ENCODE data around the gene STX16. TPM values are rescaled to one million over a fixed set of nuclear protein-coding genes. Genes with fewer than 3 reads are reported as not detected.

STX16 gene
- total RNA-seq, 1 donor from 2014 or later: 57.0 TPM

- intact Hi-C loops (cut with DNase I): no loop called here
- peaks cover 13% of the 10 kb centered on the region for H3K4me1 ChIP-seq
- no peak overlapping the region for H3K27ac ChIP-seq
- no peak for ATAC-seq
- TF ChIP-seq, protein P1, sequence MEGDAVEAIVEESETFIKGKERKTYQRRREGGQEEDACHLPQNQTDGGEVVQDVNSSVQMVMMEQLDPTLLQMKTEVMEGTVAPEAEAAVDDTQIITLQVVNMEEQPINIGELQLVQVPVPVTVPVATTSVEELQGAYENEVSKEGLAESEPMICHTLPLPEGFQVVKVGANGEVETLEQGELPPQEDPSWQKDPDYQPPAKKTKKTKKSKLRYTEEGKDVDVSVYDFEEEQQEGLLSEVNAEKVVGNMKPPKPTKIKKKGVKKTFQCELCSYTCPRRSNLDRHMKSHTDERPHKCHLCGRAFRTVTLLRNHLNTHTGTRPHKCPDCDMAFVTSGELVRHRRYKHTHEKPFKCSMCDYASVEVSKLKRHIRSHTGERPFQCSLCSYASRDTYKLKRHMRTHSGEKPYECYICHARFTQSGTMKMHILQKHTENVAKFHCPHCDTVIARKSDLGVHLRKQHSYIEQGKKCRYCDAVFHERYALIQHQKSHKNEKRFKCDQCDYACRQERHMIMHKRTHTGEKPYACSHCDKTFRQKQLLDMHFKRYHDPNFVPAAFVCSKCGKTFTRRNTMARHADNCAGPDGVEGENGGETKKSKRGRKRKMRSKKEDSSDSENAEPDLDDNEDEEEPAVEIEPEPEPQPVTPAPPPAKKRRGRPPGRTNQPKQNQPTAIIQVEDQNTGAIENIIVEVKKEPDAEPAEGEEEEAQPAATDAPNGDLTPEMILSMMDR (IDR thresholded peaks at IDR 0.05): no peak
- H3K9me3 ChIP-seq: no peaks in the 10 kb centered on the region
- H3K4me3 ChIP-seq: no peak overlapping the region
- no peaks in the 10 kb centered on the region for H3K27me3 ChIP-seq
- peak; percentile 51 for DNase-seq
- peaks cover 53% of the 10 kb centered on the region for H3K36me3 ChIP-seq
Observed at GRCh38 chr20:58697201-58697866, 46.3 kb downstream of the STX16 start.

- DNase-seq (no peak), ATAC-seq (no peak)
- TF ChIP-seq, protein P1 (IDR thresholded peaks at IDR 0.05): no peak
- H3K9me3 ChIP-seq: no peaks in the 10 kb centered on the region
- intact Hi-C loops (cut with DNase I): no loop called here
- H3K27ac ChIP-seq: no peak overlapping the region
- peaks cover 59% of the 10 kb centered on the region for H3K36me3 ChIP-seq
- no peak overlapping the region for H3K4me3 ChIP-seq
- peaks cover 13% of the 10 kb centered on the region for H3K4me1 ChIP-seq
- H3K27me3 ChIP-seq: no peaks in the 10 kb centered on the region
Observed at GRCh38 chr20:58697867-58698703, 47.0 kb downstream of the STX16 start.

DNA sequence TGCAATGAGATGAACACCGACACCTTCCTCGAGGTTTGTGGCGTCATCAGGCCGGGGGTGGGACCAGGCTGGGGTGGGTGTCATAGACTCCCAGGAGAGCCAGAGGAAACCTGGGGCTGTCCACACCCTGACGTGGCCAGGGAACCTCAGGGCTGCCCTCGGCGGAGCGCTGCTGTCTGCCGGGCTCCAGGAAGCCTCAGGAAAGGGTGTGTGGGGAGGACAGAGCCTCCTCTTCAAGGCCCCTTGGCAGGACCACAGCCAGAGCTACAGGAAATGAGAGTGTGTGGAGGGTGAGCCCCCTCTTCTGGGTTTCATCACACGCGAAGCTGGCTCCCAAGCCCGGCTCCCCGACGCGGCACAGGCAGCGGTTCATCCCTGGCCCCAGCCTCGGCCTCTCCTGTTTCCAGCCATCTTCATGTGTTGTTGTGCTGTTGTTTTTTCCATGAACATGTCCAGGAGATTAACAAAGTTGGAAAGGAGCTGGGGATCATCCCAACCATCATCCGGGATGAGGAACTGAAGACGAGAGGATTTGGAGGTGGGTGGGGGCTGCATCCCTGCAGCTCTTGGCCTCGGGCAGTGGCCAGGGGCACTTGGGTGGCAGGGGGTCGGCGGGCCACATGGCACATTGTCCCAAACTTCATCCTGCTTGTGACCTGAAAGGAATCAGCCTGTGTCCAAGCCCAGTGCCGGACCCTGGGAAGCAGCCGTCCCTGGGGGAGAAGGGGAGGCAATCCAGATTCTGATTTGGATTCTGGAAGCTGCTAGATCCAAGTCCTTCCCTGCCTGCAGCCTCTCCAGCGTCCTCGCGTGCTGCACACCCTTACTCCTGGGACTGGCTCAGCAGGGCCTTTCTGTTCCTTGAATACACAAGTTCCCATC lies 47.9 kb downstream of the STX16 start:
- no peaks in the 10 kb centered on the region for H3K9me3 ChIP-seq
- DNase-seq (peak; percentile 51), ATAC-seq (no peak)
- intact Hi-C loops (cut with DNase I): no loop called here
- H3K4me1 ChIP-seq: peaks cover 5% of the 10 kb centered on the region
- no peak overlapping the region for H3K4me3 ChIP-seq
- H3K36me3 ChIP-seq: peaks cover 68% of the 10 kb centered on the region
- no peak overlapping the region for H3K27ac ChIP-seq
- H3K27me3 ChIP-seq: no peaks in the 10 kb centered on the region
- TF ChIP-seq, protein P1 (IDR thresholded peaks at IDR 0.05): no peak

GRCh38 chr20:58699623-58700107 lies 48.6 kb downstream of the STX16 start:
- no peaks in the 10 kb centered on the region for H3K27me3 ChIP-seq
- TF ChIP-seq, protein P1 (IDR thresholded peaks at IDR 0.05): no peak
- DNase-seq: no peak
- no peaks in the 10 kb centered on the region for H3K9me3 ChIP-seq
- intact Hi-C loops (cut with DNase I): no loop called here
- H3K36me3 ChIP-seq: peaks cover 70% of the 10 kb centered on the region
- ATAC-seq: no peak
- no peak overlapping the region for H3K4me3 ChIP-seq
- no peak overlapping the region for H3K27ac ChIP-seq
- H3K4me1 ChIP-seq: peaks cover under 1% of the 10 kb centered on the region

DNA sequence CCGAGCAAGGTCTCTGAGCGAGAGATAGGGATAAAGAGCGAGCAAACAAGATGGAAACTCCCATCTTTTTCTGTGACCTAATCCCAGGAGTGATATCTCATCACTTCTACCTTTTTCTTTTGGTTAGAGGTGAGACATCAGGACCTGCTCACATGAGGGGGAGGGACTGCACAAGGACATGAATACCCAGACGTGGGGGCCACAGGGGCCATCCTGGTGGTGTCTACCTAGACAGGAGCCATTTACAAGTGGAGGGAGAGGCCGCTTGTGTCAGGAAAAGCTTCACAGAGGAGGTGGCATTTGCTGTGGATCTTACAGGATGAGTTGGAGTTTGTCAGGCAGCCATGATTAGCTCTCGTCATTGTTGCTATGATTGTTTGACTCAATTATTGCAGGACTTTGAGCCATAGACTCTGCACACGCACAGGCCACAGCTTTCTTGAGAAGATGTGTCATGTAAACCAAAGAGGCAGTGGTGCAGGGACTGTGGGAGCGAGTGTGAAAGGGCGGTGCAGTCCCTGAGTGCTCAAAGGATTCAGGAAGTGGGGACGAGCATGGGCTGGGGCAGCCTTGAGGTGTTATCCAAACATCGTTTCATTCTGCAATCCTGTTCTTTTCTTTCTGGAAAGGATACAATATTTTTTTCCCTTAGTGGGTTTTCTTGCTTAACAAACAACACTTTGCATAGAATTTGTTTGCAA lies 49.2 kb downstream of the STX16 start:
- Histone ChIP-seq H3K27me3 (no peaks in the 10 kb centered on the region), H3K4me1 (no peaks in the 10 kb centered on the region), H3K36me3 (peaks cover 71% of the 10 kb centered on the region), H3K9me3 (no peaks in the 10 kb centered on the region), H3K4me3 (no peak overlapping the region), H3K27ac (no peak overlapping the region)
- ATAC-seq: no peak
- no peak for DNase-seq
- TF ChIP-seq, protein P1 (IDR thresholded peaks at IDR 0.05): no peak
- intact Hi-C loops (cut with DNase I): no loop called here

All from upper lobe of right lung (tissue), 1 donor.